Neuronal stem cell (in vitro differentiated cells): ENCODE results near the gene OR51B4.

ENCODE experiments used
- DNase-seq: peaks from one replicate; pipeline ENCODE4 v3.0.0-alpha.2; 2013; ENCODE audit warnings: low spot score
- H2AFZ ChIP-seq: one replicate; pipeline ENCODE4 v1.6.1; 2013; ENCODE audit warnings: mild to moderate bottlenecking, low read length, inconsistent platforms
- H2AK5ac ChIP-seq: 2 replicates; pipeline ENCODE4 v1.6.1; 2013; ENCODE audit warnings: low read depth, mild to moderate bottlenecking, inconsistent platforms, low read length, moderate library complexity, mixed read lengths
- H2BK120ac ChIP-seq: 2 replicates; pipeline ENCODE4 v1.6.1; 2013; ENCODE audit warnings: low read depth, mild to moderate bottlenecking, inconsistent platforms, low read length, moderate library complexity, mixed read lengths
- H2BK12ac ChIP-seq: one replicate; pipeline ENCODE4 v1.6.1; 2013; ENCODE audit warnings: low read length, inconsistent platforms
- H2BK15ac ChIP-seq: 2 replicates; pipeline ENCODE4 v1.6.1; 2013; ENCODE audit warnings: mild to moderate bottlenecking, low read length, inconsistent platforms, mixed read lengths
- H2BK5ac ChIP-seq: one replicate; pipeline ENCODE4 v1.6.1; 2013; ENCODE audit warnings: inconsistent platforms, mild to moderate bottlenecking, low read length, moderate library complexity
- H3K14ac ChIP-seq: one replicate; pipeline ENCODE4 v1.6.1; 2013; ENCODE audit warnings: low read length, inconsistent platforms
- H3K18ac ChIP-seq: 2 replicates; pipeline ENCODE4 v1.6.1; 2013; ENCODE audit warnings: low read length, inconsistent platforms
- H3K23ac ChIP-seq: 2 replicates; pipeline ENCODE4 v1.6.1; 2013; ENCODE audit warnings: low read depth, mild to moderate bottlenecking, mixed read lengths, low read length, inconsistent platforms; ENCODE audit not compliant: poor library complexity
- H3K27ac ChIP-seq: replicated peaks from 3 replicates; pipeline ENCODE4 v1.5.1; 2013; ENCODE audit warnings: low read length, inconsistent platforms
- H3K27me3 ChIP-seq, 3 experiments: 2 replicates each; pipeline ENCODE4 v1.6.1; 2013; ENCODE audit warnings: low read length in 3 of 3, mild to moderate bottlenecking in 2 of 3, inconsistent platforms in 1 of 3, low read depth in 1 of 3, mixed read lengths in 1 of 3, moderate library complexity in 1 of 3; ENCODE audit not compliant: control insufficient read depth in 3 of 3, insufficient read depth in 3 of 3
- H3K36me3 ChIP-seq, 2 donors: replicated peaks in 1 of 2; 2 replicates each; pipeline ENCODE4 v1.6.1; 2013; ENCODE audit warnings: low read length in 2 of 2; ENCODE audit not compliant: control insufficient read depth in 2 of 2, insufficient read depth in 2 of 2
- H3K4ac ChIP-seq: 2 replicates; pipeline ENCODE4 v1.6.1; 2013; ENCODE audit warnings: inconsistent platforms, mild to moderate bottlenecking, low read length, moderate library complexity
- H3K4me1 ChIP-seq, 2 donors: 1 replicate in 1 of 2; 2 replicates in 1 of 2; pipeline ENCODE4 v1.6.1; 2013; ENCODE audit warnings: low read length in 2 of 2, low read depth in 1 of 2; ENCODE audit not compliant: control insufficient read depth in 2 of 2, insufficient read depth in 1 of 2
- H3K4me2 ChIP-seq: one replicate; pipeline ENCODE4 v1.6.1; 2013; ENCODE audit warnings: mild to moderate bottlenecking, low read length, inconsistent platforms; ENCODE audit not compliant: insufficient read depth, poor library complexity, severe bottlenecking
- H3K4me3 ChIP-seq, 2 donors: 2 replicates each; pipeline ENCODE4 v1.5.1; 2013; ENCODE audit warnings: low read length in 2 of 2, mild to moderate bottlenecking in 2 of 2, inconsistent platforms in 1 of 2, moderate library complexity in 1 of 2
- H3K79me1 ChIP-seq: one replicate; pipeline ENCODE4 v1.6.1; 2013; ENCODE audit warnings: low read depth, mild to moderate bottlenecking, inconsistent platforms, low read length, moderate library complexity
- H3K9ac ChIP-seq: one replicate; pipeline ENCODE4 v1.6.1; 2013; ENCODE audit warnings: mild to moderate bottlenecking, low read depth, low read length, inconsistent platforms; ENCODE audit not compliant: poor library complexity
- H3K9me3 ChIP-seq, 2 donors: replicated peaks in 1 of 2; 2 replicates each; pipeline versions ENCODE3 to v1.6.1; 2013; ENCODE audit warnings: low read length in 2 of 2, mild to moderate bottlenecking in 2 of 2, inconsistent platforms in 1 of 2, low read depth in 1 of 2, mixed read lengths in 1 of 2, moderate library complexity in 1 of 2; ENCODE audit not compliant: control insufficient read depth in 2 of 2, insufficient read depth in 1 of 2
- H4K8ac ChIP-seq: one replicate; pipeline ENCODE4 v1.6.1; 2013; ENCODE audit warnings: low read depth, mild to moderate bottlenecking, inconsistent platforms, low read length, moderate library complexity
- H4K91ac ChIP-seq: one replicate; pipeline ENCODE4 v1.6.1; 2013; ENCODE audit warnings: low read length, low read depth, mild to moderate bottlenecking, inconsistent platforms; ENCODE audit not compliant: poor library complexity
- WGBS, 2 donors: extraction: QIAGEN DNeasy Blood & Tissue Kit; methylation state at CpG; one replicate each; pipeline ENCODE4 v1.1.7; 2013; ENCODE audit warnings: missing lambda C conversion rate in 2 of 2, mixed read lengths in 1 of 2; ENCODE audit not compliant: insufficient read length in 2 of 2, insufficient replicate concordance in 1 of 2; ENCODE audit errors: extremely low coverage in 2 of 2; 5-methylcytosine and 5-hydroxymethylcytosine counted together

Gene OR51B4

DNA sequence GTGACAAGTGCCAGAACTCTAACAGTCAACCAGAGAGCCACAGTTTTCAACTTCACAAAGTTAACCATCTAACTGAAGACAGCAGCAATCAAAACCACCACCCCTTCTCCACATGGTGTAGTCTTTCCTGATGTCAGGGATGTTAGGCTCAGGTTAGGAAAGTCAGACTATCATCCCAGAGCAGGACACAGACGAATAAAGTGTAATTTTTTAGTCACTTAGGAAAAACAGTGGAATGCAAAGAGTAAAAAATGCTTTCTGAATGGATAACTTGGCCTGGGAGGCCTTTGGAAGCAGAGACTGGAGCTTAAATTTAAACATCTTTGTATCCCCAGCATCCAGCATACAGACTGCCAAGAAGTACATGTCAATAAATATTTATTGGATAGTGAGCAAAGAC, 15.4 kb downstream of the OR51B4 start:
- Histone ChIP-seq H2BK120ac (no peak overlapping the region), H2BK15ac (no peak overlapping the region), H3K4ac (no peak overlapping the region), H2BK5ac (no peak overlapping the region), H3K4me2 (no peak overlapping the region), H3K79me1 (no peaks in the 10 kb centered on the region), H3K27me3 (no peaks in the 10 kb centered on the region), H3K14ac (no peak overlapping the region), H3K4me3 (no peak overlapping the region), H3K4me1 (no peaks in the 10 kb centered on the region), H3K9me3 (no peaks in the 10 kb centered on the region), H2AK5ac (no peak overlapping the region), H2BK12ac (no peak overlapping the region), H3K9ac (no peak overlapping the region), H2AFZ (no peak overlapping the region), H3K27ac (no peak overlapping the region), H4K91ac (no peak overlapping the region), H3K36me3 (no peaks in the 10 kb centered on the region), H3K18ac (no peak overlapping the region), H3K23ac (no peak overlapping the region), H4K8ac (no peak overlapping the region)
- DNase-seq = no peak
- WGBS, 2 donors = no CpG with 5 or more reads among the region's 1 CpG

DNA sequence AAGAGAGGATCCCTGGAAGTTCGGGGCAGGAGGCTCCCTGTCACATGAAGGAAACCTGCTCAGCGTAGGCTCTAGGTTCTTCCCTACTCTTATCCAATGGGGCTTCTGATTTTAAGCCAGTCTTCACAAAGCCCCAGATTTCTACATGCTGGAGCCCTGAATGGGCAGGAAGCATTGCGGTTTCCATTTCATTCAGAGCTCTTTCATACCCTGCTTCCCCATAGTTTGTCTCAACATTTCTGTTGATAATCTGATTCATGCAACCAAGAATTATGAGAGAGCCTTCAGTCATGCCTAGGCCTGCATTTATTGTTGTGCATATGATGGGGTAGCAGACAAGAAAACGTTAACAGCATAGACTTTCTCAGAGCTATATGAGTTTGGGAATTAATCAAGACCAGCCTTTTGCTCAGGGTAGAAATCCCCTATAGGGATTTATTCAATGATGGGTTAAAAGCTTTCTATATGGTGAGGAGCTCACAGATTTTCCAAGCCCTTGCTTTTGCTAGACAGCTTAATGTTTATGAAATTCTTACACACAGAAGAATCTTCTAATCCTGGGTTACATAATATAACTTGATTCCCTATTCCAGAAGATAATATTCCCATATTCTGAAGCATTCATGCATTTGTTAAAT, 15.9 kb downstream of the OR51B4 start:
- no peak overlapping the region for H3K27ac ChIP-seq
- no peak overlapping the region for H3K4me2 ChIP-seq
- H4K8ac ChIP-seq = no peak overlapping the region
- no peak overlapping the region for H3K23ac ChIP-seq
- no CpG with 5 or more reads among the region's 4 CpGs for WGBS, 2 donors
- H3K36me3 ChIP-seq = no peaks in the 10 kb centered on the region
- H2AFZ ChIP-seq = no peak overlapping the region
- H2BK120ac ChIP-seq = no peak overlapping the region
- H3K27me3 ChIP-seq = no peaks in the 10 kb centered on the region
- H4K91ac ChIP-seq = no peak overlapping the region
- H3K18ac ChIP-seq = no peak overlapping the region
- no peak overlapping the region for H2AK5ac ChIP-seq
- no peaks in the 10 kb centered on the region for H3K79me1 ChIP-seq
- no peaks in the 10 kb centered on the region for H3K4me1 ChIP-seq
- H3K9ac ChIP-seq = no peak overlapping the region
- H3K4ac ChIP-seq = no peak overlapping the region
- H2BK12ac ChIP-seq = no peak overlapping the region
- H3K9me3 ChIP-seq = no peaks in the 10 kb centered on the region
- H3K4me3 ChIP-seq = no peak overlapping the region
- DNase-seq = no peak
- H3K14ac ChIP-seq = no peak overlapping the region
- no peak overlapping the region for H2BK5ac ChIP-seq
- H2BK15ac ChIP-seq = no peak overlapping the region

DNA sequence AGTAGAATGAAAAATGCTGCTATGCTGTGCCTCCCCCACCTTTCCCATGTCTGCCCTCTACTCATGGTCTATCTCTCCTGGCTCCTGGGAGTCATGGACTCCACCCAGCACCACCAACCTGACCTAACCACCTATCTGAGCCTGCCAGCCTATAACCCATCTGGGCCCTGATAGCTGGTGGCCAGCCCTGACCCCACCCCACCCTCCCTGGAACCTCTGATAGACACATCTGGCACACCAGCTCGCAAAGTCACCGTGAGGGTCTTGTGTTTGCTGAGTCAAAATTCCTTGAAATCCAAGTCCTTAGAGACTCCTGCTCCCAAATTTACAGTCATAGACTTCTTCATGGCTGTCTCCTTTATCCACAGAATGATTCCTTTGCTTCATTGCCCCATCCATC, 17.1 kb downstream of the OR51B4 start:
- Histone ChIP-seq H2BK5ac (no peak overlapping the region), H2BK12ac (no peak overlapping the region), H3K18ac (no peak overlapping the region), H2AFZ (no peak overlapping the region), H3K79me1 (no peaks in the 10 kb centered on the region), H3K27me3 (no peaks in the 10 kb centered on the region), H3K4ac (no peak overlapping the region), H3K23ac (no peak overlapping the region), H2BK120ac (no peak overlapping the region), H3K4me1 (no peaks in the 10 kb centered on the region), H4K91ac (no peak overlapping the region), H3K27ac (no peak overlapping the region), H2BK15ac (no peak overlapping the region), H3K9me3 (no peaks in the 10 kb centered on the region), H3K36me3 (no peaks in the 10 kb centered on the region), H3K4me2 (no peak overlapping the region), H4K8ac (no peak overlapping the region), H3K4me3 (no peak overlapping the region), H3K9ac (no peak overlapping the region), H2AK5ac (no peak overlapping the region), H3K14ac (no peak overlapping the region)
- no CpG with 5 or more reads among the region's 2 CpGs for WGBS, 2 donors
- no peak for DNase-seq

DNA sequence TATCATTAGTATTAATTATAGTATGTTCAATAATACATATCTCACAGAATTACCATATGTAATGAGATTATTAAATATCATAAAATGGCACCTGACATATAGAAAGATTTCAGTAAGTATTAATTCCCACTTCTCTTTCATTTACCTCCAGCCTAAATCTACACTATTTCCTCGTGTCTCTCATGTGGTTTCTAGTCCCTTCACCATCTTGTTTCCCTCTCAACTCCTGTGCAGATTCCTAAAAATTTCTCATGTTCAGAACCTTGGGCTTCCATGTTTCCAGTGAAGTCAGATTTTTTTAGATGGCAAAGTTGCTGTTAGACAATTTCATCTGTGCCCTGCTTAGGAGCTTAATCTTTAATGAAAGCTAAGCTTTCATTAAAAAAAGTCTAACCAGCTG, 17.9 kb downstream of the OR51B4 start:
- H4K91ac ChIP-seq = no peak overlapping the region
- no peaks in the 10 kb centered on the region for H3K36me3 ChIP-seq
- H3K9me3 ChIP-seq = no peaks in the 10 kb centered on the region
- H3K14ac ChIP-seq = no peak overlapping the region
- H3K27me3 ChIP-seq = no peaks in the 10 kb centered on the region
- WGBS, 2 donors = no CpG with 5 or more reads among the region's 1 CpG
- H3K23ac ChIP-seq = no peak overlapping the region
- H3K18ac ChIP-seq = no peak overlapping the region
- no peak overlapping the region for H4K8ac ChIP-seq
- no peak overlapping the region for H2BK120ac ChIP-seq
- H3K4ac ChIP-seq = no peak overlapping the region
- no peaks in the 10 kb centered on the region for H3K4me1 ChIP-seq
- no peak overlapping the region for H2BK5ac ChIP-seq
- H2AK5ac ChIP-seq = no peak overlapping the region
- no peak for DNase-seq
- no peak overlapping the region for H3K27ac ChIP-seq
- H3K9ac ChIP-seq = no peak overlapping the region
- no peak overlapping the region for H2AFZ ChIP-seq
- H3K4me3 ChIP-seq = no peak overlapping the region
- no peak overlapping the region for H3K4me2 ChIP-seq
- no peak overlapping the region for H2BK15ac ChIP-seq
- no peaks in the 10 kb centered on the region for H3K79me1 ChIP-seq
- no peak overlapping the region for H2BK12ac ChIP-seq
